NCI-H128 (cell line): ENCODE data around the gene PITX2.

Experiments
- DNase-seq: peaks from one replicate; lab custom pipeline; 2025; ENCODE audit not compliant: unreplicated experiment; lab: John Stamatoyannopoulos, UW

The PITX2 gene

GRCh38 chr4:110636680-110637407, 14.0 kb upstream of the PITX2 start:
- no peak for DNase-seq

DNA sequence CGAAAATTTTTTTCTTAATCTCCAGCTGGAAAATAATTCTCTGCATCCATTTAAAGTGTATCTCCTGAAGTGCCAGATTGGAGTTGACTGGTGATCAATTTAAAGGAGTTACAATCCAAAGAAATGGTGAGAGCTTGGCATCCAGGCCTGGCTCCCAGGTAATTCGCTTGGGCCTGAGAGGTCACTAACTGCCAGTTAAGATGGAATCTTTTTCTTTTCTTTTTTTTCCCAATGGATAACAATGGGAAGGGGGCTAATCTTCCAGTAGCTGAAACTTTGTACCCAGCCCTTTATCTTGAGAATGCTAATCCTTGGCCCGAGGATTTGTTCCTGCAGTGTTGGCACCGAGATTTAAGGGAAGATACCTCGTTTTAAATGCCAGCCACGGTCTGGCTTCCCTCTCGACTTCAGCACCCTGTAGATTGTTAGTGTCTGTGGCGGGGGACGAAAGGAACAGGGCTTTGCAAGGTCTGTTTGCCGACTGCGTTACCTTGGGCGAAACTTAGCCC, 13.3 kb upstream of the PITX2 start:
- no peak for DNase-seq

GRCh38 chr4:110635163-110635865, 12.4 kb upstream of the PITX2 start:
- no peak for DNase-seq

GRCh38 chr4:110634350-110635162, 11.7 kb upstream of the PITX2 start:
- no peak for DNase-seq

GRCh38 chr4:110633358-110634341, 10.8 kb upstream of the PITX2 start:
- no peak for DNase-seq

- DNase-seq, result no peak
Observed at GRCh38 chr4:110632506-110633357, 9.9 kb upstream of the PITX2 start.

DNA sequence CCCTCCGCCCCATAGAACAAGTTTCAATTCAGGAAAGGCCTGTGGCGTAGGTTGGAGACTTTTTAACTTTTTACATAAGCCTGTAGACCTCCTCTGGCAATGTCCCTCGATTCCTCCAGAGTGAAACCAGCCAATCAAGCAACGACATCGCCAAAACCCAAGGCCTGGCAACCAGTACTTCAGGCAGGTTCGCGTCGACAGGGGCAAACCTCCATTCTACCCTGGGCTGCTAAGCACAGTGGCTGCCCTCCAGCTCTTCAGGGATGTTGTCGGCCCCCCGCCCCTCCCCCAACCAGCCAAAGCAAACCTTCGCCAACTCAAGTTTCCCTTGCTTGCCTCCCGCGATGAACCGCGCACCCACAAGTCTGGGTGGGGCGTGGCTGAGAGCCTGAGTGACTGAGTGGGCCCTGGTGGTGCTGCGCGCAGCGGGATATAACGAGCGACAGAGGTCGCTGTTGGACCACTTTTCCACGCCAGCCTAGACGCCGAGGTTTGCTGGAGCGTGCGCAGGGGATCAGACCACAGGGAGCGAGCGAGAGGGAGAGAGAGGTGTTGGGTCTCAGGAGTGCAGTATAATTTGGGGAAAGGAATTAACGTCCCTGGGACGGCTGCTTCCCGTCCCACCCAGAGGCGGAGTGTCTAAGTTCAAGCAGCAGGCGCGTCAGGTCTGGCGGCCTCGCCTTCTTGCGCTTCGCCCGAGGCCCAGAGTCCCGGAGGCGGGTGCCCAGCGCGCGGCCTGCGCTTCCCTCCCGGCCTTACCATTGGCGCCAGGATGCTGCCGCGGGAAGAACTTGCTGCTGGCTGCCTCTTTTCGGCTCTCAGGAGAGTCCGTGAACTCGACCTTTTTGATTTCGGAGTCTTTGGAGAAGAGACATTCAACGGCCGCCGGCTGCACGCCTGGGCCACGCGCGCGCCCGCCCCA, 9.0 kb upstream of the PITX2 start:
- no peak for DNase-seq

GRCh38 chr4:110630688-110631402, 8.0 kb upstream of the PITX2 start:
- DNase-seq, result no peak

- DNase-seq, result no peak
Observed at GRCh38 chr4:110629780-110630687, 7.2 kb upstream of the PITX2 start.

- no peak for DNase-seq
Observed at GRCh38 chr4:110629214-110629754, 6.4 kb upstream of the PITX2 start.

DNA sequence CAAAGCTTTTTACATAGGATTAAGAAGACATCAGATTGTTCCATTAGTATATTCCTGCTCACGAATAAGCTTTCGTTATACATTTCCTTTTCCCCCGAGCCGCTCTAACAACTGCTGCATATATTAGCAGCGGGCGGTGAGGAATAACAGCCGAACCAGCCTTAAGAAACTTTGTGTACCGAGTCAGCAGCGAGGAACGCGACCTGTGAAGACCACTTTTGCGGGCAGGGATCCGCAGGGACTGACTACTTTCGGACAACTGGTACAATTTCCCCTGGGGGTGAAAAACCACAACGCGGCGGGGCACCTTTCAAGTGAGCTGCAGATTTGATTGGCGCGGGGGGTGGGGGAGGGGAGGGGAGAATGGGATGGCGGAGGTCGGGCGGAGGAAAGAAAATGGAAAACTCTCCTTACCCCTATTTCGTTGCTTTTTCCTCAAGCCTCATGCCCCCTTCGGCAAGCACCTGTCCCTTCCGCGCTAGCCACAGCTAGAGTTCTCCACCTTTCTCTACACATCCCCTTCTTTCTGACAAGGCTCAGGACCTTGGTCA, 5.9 kb upstream of the PITX2 start:
- DNase-seq, result no peak

DNA sequence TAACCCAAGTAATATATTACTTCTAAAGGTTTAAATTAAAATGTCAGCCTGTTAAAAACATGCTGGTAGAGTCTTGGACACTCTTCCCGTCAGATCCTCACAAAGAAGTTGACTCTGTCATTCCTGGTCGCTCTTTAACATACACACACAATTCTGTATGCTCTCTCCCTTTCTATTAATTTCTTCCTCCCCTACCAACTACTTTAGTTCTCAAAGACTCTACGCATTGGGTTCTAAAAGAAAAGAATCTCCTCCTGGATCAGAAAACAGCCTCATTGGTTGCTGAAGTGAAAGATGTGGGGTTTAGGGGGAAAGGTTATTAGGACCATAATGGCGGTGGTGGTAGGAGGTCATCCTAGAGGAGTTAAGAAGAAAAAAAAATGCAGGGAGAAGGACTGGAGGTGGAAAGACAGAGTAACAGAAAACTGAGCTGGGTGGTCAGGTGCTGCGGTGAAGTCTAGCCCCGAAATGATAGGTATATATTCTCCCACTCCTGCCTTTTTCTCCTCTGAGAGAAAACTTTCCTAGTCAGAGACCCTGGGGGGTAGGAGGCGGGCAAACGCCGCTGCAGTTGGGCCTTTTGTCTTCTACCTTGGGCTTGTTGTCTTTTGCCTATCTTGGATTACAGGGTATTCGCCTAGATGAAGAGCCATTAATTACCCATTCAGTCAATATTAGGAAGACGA, 5.2 kb upstream of the PITX2 start:
- no peak for DNase-seq

DNA sequence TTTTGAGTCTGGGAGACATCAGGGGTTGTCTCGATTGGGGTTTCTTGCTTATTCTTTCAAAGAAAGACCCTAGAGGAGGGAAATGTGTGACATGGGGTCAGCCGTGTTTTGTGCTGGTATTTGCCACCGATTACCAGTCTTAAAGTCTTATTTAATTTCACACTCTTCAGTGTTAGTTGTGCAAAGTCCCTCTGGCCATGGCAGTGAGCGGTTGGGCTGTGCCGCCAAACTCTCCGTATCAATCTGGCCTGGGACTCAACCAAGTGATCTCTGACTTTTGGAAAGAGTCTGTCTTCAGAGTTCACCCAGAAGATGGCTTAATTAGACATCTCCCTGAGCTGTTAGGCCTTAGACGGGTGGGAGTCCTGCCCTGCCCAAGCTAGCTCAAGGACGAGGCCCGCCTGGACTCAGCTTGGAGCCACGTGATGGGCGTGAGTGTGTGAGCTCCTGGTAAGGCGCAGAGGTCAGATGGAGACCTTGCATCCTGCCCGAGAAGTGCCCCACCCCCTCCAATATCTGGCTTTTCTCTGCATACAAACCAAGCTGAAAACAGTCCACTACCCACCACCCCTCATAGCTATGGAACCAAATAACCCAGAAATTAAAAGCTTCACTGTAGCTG, 3.8 kb upstream of the PITX2 start:
- no peak for DNase-seq

DNA sequence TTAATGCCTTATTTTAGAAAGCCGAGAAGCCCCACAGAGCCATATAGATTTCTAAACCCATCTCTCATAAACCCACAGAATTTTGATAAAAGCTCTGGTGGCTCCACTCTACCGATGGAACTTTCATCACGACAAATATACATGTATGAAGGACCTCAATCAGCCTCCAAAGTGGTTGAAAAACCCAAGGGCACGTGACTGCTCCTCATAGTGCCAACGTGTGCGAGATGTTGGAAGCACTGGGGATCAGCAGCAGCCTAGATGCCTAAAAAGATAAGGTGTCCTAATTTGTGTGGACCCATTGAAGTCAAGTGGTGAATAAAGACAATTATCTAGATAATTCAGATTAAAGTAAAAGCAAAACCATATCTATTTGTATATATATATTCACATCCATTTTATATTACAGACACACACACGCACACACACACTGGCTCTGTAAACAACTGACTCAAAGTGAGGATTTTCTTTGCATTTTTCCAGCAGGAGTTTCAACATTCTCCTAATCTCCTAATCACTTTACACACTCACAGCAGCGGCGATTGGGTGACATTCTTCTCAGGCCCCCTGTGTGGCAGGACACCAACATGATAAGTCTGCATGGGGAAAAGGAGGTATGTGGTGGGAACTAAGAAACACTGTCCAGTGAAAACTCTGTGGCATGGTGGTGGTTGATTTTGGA, 2.8 kb upstream of the PITX2 start:
- DNase-seq, result no peak
